ENCODE data around the gene ASNSD1.

Gene ASNSD1

DNA sequence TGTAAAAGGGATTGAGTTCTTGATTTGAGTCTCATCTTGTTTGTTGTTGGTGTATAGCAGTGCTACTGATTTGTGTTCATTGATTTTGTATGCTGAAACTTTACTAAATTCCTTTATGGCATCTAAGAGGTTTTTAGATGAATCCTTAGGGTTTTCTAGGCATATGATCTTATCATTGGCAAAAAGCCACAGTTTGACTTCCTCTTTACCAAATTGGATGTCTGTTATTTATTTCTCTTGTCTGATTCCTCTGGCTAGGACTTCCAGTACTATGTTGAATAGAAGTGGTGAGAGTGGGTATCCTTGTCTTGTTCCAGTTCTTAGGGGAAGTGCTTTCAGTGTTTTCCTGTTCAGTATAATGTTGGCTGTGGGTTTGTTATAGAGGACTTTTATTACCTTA, 18.0 kb downstream of the ASNSD1 start:
- Histone ChIP-seq H3K79me2 (ENCODE audit: control insufficient read depth, low read length) (no peaks in the 10 kb centered on the region), H3K36me3 (ENCODE audit: control insufficient read depth, low read length) (peaks cover 13% of the 10 kb centered on the region), H3K9me2 (replicated peaks; ENCODE audit: control insufficient read depth, low read length) (no peaks in the 10 kb centered on the region), H3F3A (ENCODE audit: control insufficient read depth, insufficient read depth) (no peaks in the 10 kb centered on the region), H3K4me3 (ENCODE audit: low read length) (no peak overlapping the region), H3K4me1 (ENCODE audit: control insufficient read depth, low read length) (peaks cover 6% of the 10 kb centered on the region), H3K9me3 (ENCODE audit: control insufficient read depth, insufficient read depth, low read length) (0 out of 2 replicates have a peak, but pooled peaks cover 2% of the 10 kb centered on the region), H3K4me2 (ENCODE audit: low read length) (no peak overlapping the region), H4K20me1 (ENCODE audit: control insufficient read depth, insufficient read depth, low read depth, low read length) (no peaks in the 10 kb centered on the region), H3K27me3 (ENCODE audit: control insufficient read depth, low read length) (no peaks in the 10 kb centered on the region), H3K27ac (ENCODE audit: low read depth, low read length) (no peak overlapping the region)
- TF ChIP-seq CTCF (IDR thresholded peaks at IDR 0.05; ENCODE audit: low read depth, low read length, poor library complexity, severe bottlenecking) (no peak), EZH2phosphoT487 (IDR thresholded peaks at IDR 0.05; ENCODE audit: borderline replicate concordance, low read length) (no peak)

DNA sequence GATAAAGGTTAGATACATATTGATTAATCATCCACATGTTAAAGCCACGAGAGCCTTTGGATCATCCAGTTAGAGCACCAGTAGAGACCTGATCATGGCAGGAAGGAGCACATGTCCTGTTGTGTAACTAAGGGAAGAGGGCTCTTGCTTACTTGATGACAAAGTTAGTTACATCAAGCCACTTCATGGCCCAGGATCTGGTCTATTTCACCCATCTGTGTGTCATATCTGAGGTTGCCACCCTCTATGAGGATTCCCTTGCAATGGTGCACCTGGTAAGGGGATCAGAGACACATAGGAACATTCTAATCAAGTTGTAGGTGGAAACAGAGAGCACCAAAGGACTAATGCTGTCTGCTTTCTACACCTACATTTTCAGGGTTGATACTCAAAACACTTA, 19.9 kb downstream of the ASNSD1 start:
- no peaks in the 10 kb centered on the region for H3K4me1 ChIP-seq (ENCODE audit: control insufficient read depth, low read length)
- no peak overlapping the region for H3K4me3 ChIP-seq (ENCODE audit: low read length)
- H3K9me2 ChIP-seq (replicated peaks; ENCODE audit: control insufficient read depth, low read length): no peaks in the 10 kb centered on the region
- TF ChIP-seq CTCF (IDR thresholded peaks at IDR 0.05; ENCODE audit: low read depth, low read length, poor library complexity, severe bottlenecking) (no peak), EZH2phosphoT487 (IDR thresholded peaks at IDR 0.05; ENCODE audit: borderline replicate concordance, low read length) (no peak)
- peaks cover 4% of the 10 kb centered on the region; the same call in 1 of the 2 replicates for H3K36me3 ChIP-seq (ENCODE audit: control insufficient read depth, low read length)
- H3F3A ChIP-seq (ENCODE audit: control insufficient read depth, insufficient read depth): no peaks in the 10 kb centered on the region
- H3K27me3 ChIP-seq (ENCODE audit: control insufficient read depth, low read length): no peaks in the 10 kb centered on the region
- no peaks in the 10 kb centered on the region for H4K20me1 ChIP-seq (ENCODE audit: control insufficient read depth, insufficient read depth, low read depth, low read length)
- no peak overlapping the region for H3K4me2 ChIP-seq (ENCODE audit: low read length)
- H3K79me2 ChIP-seq (ENCODE audit: control insufficient read depth, low read length): no peaks in the 10 kb centered on the region
- H3K27ac ChIP-seq (ENCODE audit: low read depth, low read length): no peak overlapping the region
- 0 out of 2 replicates have a peak, but pooled peaks cover 2% of the 10 kb centered on the region for H3K9me3 ChIP-seq (ENCODE audit: control insufficient read depth, insufficient read depth, low read length)

DNA sequence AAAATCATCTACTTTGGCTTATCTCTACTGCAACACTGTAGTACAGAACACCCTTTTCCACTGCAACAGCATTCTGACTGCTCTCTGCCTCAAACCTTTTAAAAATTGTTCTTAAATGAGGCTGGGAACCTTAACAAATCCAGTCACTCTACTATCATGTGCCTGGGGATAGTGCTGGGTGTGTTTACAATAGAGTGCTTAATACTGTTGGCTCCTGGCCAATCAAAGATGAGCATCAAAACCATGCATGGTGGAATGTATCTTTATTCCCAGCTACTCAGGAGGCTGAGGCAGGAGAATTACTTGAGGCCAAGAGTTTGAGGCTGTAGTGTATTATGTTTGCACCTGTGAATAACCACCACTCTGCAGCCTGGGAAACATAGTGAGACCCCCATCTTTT, 20.6 kb downstream of the ASNSD1 start:
- H4K20me1 ChIP-seq (ENCODE audit: control insufficient read depth, insufficient read depth, low read depth, low read length): no peaks in the 10 kb centered on the region
- H3K27ac ChIP-seq (ENCODE audit: low read depth, low read length): no peak overlapping the region
- TF ChIP-seq CTCF (IDR thresholded peaks at IDR 0.05; ENCODE audit: low read depth, low read length, poor library complexity, severe bottlenecking) (no peak), EZH2phosphoT487 (IDR thresholded peaks at IDR 0.05; ENCODE audit: borderline replicate concordance, low read length) (no peak)
- H3K4me2 ChIP-seq (ENCODE audit: low read length): no peak overlapping the region
- no peaks in the 10 kb centered on the region for H3K27me3 ChIP-seq (ENCODE audit: control insufficient read depth, low read length)
- no peaks in the 10 kb centered on the region for H3K4me1 ChIP-seq (ENCODE audit: control insufficient read depth, low read length)
- H3K4me3 ChIP-seq (ENCODE audit: low read length): no peak overlapping the region
- no peaks in the 10 kb centered on the region for H3F3A ChIP-seq (ENCODE audit: control insufficient read depth, insufficient read depth)
- 0 out of 2 replicates have a peak, but pooled peaks cover 2% of the 10 kb centered on the region for H3K9me3 ChIP-seq (ENCODE audit: control insufficient read depth, insufficient read depth, low read length)
- no peaks in the 10 kb centered on the region for H3K79me2 ChIP-seq (ENCODE audit: control insufficient read depth, low read length)
- H3K9me2 ChIP-seq (replicated peaks; ENCODE audit: control insufficient read depth, low read length): no peaks in the 10 kb centered on the region
- H3K36me3 ChIP-seq (ENCODE audit: control insufficient read depth, low read length): no peaks in the 10 kb centered on the region
